Activated naive CD8-positive, alpha-beta T cell (primary cell): ENCODE data around the gene SEC62.
A peak's percentile ranks its signal among the peaks of the same experiment; 100 is the strongest.

ENCODE experiments used
- H3K27ac Mint-ChIP-seq: one replicate; pipeline ENCODE4 v1.8.0; 2021; ENCODE audit warnings: mixed read lengths
- H3K27me3 Mint-ChIP-seq: one replicate; pipeline ENCODE4 v1.8.0; 2021; ENCODE audit warnings: mixed read lengths
- H3K36me3 Mint-ChIP-seq: one replicate; pipeline ENCODE4 v1.8.0; 2021; ENCODE audit warnings: mixed read lengths
- H3K4me1 Mint-ChIP-seq: one replicate; pipeline ENCODE4 v1.8.0; 2021; ENCODE audit warnings: low read depth, mixed read lengths
- H3K4me3 Mint-ChIP-seq: one replicate; pipeline ENCODE4 v1.8.0; 2021; ENCODE audit warnings: mild to moderate bottlenecking, mixed read lengths
- H3K9me3 Mint-ChIP-seq: one replicate; pipeline ENCODE4 v1.8.0; 2021; ENCODE audit warnings: low read depth, mixed read lengths

SEC62 gene

GRCh38 chr3:169954142-169954756, 12.4 kb upstream of the SEC62 start:
- no peak overlapping the region for H3K4me3 Mint-ChIP-seq
- H3K4me1 Mint-ChIP-seq: no peaks in the 10 kb centered on the region
- no peaks in the 10 kb centered on the region for H3K9me3 Mint-ChIP-seq
- no peaks in the 10 kb centered on the region for H3K36me3 Mint-ChIP-seq
- peaks cover 6% of the 10 kb centered on the region for H3K27me3 Mint-ChIP-seq
- no peak overlapping the region for H3K27ac Mint-ChIP-seq

GRCh38 chr3:169955406-169955805, 11.2 kb upstream of the SEC62 start:
- H3K27ac Mint-ChIP-seq: no peak overlapping the region
- H3K4me1 Mint-ChIP-seq: no peaks in the 10 kb centered on the region
- no peaks in the 10 kb centered on the region for H3K9me3 Mint-ChIP-seq
- H3K4me3 Mint-ChIP-seq: no peak overlapping the region
- H3K36me3 Mint-ChIP-seq: no peaks in the 10 kb centered on the region
- peaks cover 6% of the 10 kb centered on the region for H3K27me3 Mint-ChIP-seq

- Mint-ChIP-seq H3K9me3 (no peaks in the 10 kb centered on the region), H3K27ac (peak overlapping the region; percentile 47), H3K4me1 (peaks cover 40% of the 10 kb centered on the region), H3K36me3 (peaks cover 2% of the 10 kb centered on the region), H3K4me3 (no peak overlapping the region), H3K27me3 (no peaks in the 10 kb centered on the region)
Measured at GRCh38 chr3:169964176-169964575, 2.4 kb upstream of the SEC62 start.

GRCh38 chr3:169965562-169966427, 812 bp upstream of the SEC62 start:
- Mint-ChIP-seq H3K9me3 (no peaks in the 10 kb centered on the region), H3K27ac (peak overlapping the region; percentile 97), H3K36me3 (peaks cover 2% of the 10 kb centered on the region), H3K4me3 (peak overlapping the region; percentile 95), H3K4me1 (peaks cover 53% of the 10 kb centered on the region), H3K27me3 (no peaks in the 10 kb centered on the region)

GRCh38 chr3:169966951-169967915, 626 bp downstream of the SEC62 start:
- peaks cover 66% of the 10 kb centered on the region for H3K4me1 Mint-ChIP-seq
- no peaks in the 10 kb centered on the region for H3K36me3 Mint-ChIP-seq
- H3K4me3 Mint-ChIP-seq: peak overlapping the region; percentile 95
- H3K9me3 Mint-ChIP-seq: no peaks in the 10 kb centered on the region
- H3K27me3 Mint-ChIP-seq: no peaks in the 10 kb centered on the region
- peak overlapping the region; percentile 97 for H3K27ac Mint-ChIP-seq

- no peaks in the 10 kb centered on the region for H3K36me3 Mint-ChIP-seq
- no peaks in the 10 kb centered on the region for H3K27me3 Mint-ChIP-seq
- peaks cover 71% of the 10 kb centered on the region for H3K4me1 Mint-ChIP-seq
- H3K27ac Mint-ChIP-seq: peak overlapping the region; percentile 51
- no peaks in the 10 kb centered on the region for H3K9me3 Mint-ChIP-seq
- peak overlapping the region; percentile 95 for H3K4me3 Mint-ChIP-seq
Measured at GRCh38 chr3:169968224-169968885, 1.7 kb downstream of the SEC62 start.

GRCh38 chr3:169969174-169970095, 2.8 kb downstream of the SEC62 start:
- Mint-ChIP-seq H3K27ac (peak overlapping the region; percentile 51), H3K36me3 (no peaks in the 10 kb centered on the region)

GRCh38 chr3:169970847-169971246, 4.2 kb downstream of the SEC62 start:
- H3K36me3 Mint-ChIP-seq: no peaks in the 10 kb centered on the region
- H3K4me3 Mint-ChIP-seq: no peak overlapping the region
- H3K4me1 Mint-ChIP-seq: peaks cover 67% of the 10 kb centered on the region
- H3K9me3 Mint-ChIP-seq: no peaks in the 10 kb centered on the region
- no peaks in the 10 kb centered on the region for H3K27me3 Mint-ChIP-seq
- H3K27ac Mint-ChIP-seq: no peak overlapping the region

More at GRCh38 chr3:169969174-169970095, 2.8 kb downstream of the SEC62 start:
- H3K9me3 Mint-ChIP-seq: no peaks in the 10 kb centered on the region
- H3K27me3 Mint-ChIP-seq: no peaks in the 10 kb centered on the region
- H3K4me3 Mint-ChIP-seq: peak overlapping the region; percentile 95
- peaks cover 76% of the 10 kb centered on the region for H3K4me1 Mint-ChIP-seq

GRCh38 chr3:169971522-169971921, 4.9 kb downstream of the SEC62 start:
- no peaks in the 10 kb centered on the region for H3K36me3 Mint-ChIP-seq

GRCh38 chr3:169980055-169980454, 13.4 kb downstream of the SEC62 start:
- H3K27me3 Mint-ChIP-seq: no peaks in the 10 kb centered on the region
- peak overlapping the region; percentile 28 for H3K27ac Mint-ChIP-seq
- H3K4me3 Mint-ChIP-seq: no peak overlapping the region
- no peaks in the 10 kb centered on the region for H3K9me3 Mint-ChIP-seq
- H3K4me1 Mint-ChIP-seq: peaks cover 4% of the 10 kb centered on the region
- H3K36me3 Mint-ChIP-seq: peaks cover 7% of the 10 kb centered on the region

More at GRCh38 chr3:169971522-169971921, 4.9 kb downstream of the SEC62 start:
- Mint-ChIP-seq H3K9me3 (no peaks in the 10 kb centered on the region), H3K27me3 (no peaks in the 10 kb centered on the region), H3K4me1 (peaks cover 65% of the 10 kb centered on the region), H3K4me3 (no peak overlapping the region), H3K27ac (peak overlapping the region; percentile 24)

GRCh38 chr3:169984292-169984691, 17.7 kb downstream of the SEC62 start:
- Mint-ChIP-seq H3K36me3 (peaks cover 7% of the 10 kb centered on the region), H3K9me3 (no peaks in the 10 kb centered on the region), H3K27me3 (no peaks in the 10 kb centered on the region), H3K4me3 (no peak overlapping the region), H3K27ac (peak overlapping the region; percentile 8), H3K4me1 (peaks cover 2% of the 10 kb centered on the region)

- Mint-ChIP-seq H3K4me1 (no peaks in the 10 kb centered on the region), H3K36me3 (peaks cover 4% of the 10 kb centered on the region), H3K27me3 (no peaks in the 10 kb centered on the region), H3K4me3 (no peak overlapping the region), H3K9me3 (no peaks in the 10 kb centered on the region), H3K27ac (no peak overlapping the region)
Measured at GRCh38 chr3:169990431-169990830, 23.8 kb downstream of the SEC62 start.

GRCh38 chr3:169992156-169992555, 25.5 kb downstream of the SEC62 start:
- H3K27ac Mint-ChIP-seq: no peak overlapping the region
- no peaks in the 10 kb centered on the region for H3K27me3 Mint-ChIP-seq
- no peak overlapping the region for H3K4me3 Mint-ChIP-seq
- H3K4me1 Mint-ChIP-seq: no peaks in the 10 kb centered on the region
- H3K9me3 Mint-ChIP-seq: no peaks in the 10 kb centered on the region
- peaks cover 4% of the 10 kb centered on the region for H3K36me3 Mint-ChIP-seq
